K562 (cell line): Measurements from ENCODE around the gene MRPL38. TPM values are rescaled to one million over a fixed set of nuclear protein-coding genes. Genes with fewer than 3 reads are reported as not detected.

ENCODE experiments used
- ATAC-seq: fragments of 200-7000 bp; cut with Tn5 transposase; 3 replicates; pipeline ENCODE4 v1.9.1; 2020; ENCODE audit warnings: moderate library complexity
- BruUV-seq: library from RNA; stranded (reverse); fragments of 400-500 nt; replicated peaks from 2 replicates; lab custom pipeline; 2021; lab: Mats Ljungman, UMichigan
- CTCF ChIA-PET: fragments of 300-600 bp; formaldehyde crosslinking; extraction: SDS; loops from one replicate; lab custom pipeline; 2021; ENCODE audit warnings: low intra/inter-chr PET ratio; lab: Yijun Ruan, JAX
- POLR2A ChIA-PET: fragments of 300-600, 350-650 bp; sonication (Branson Sonifier 250); formaldehyde crosslinking; extraction: SDS; loops from one replicate; lab custom pipeline; 2021; ENCODE audit warnings: antibody characterized with exemption, inconsistent platforms; lab: Yijun Ruan, JAX
- DNase-seq, 4 experiments: peaks; one replicate each; pipeline versions ENCODE4 v3.0.0 to v3.0.0-alpha.2; 2011 to 2018; ENCODE audit warnings: low spot score in 3 of 4, mixed read lengths in 3 of 4; ENCODE audit errors: extremely low read depth in 1 of 4
- FAIRE-seq: peaks from 2 replicates; lab custom pipeline; 2011; peaks lifted over from hg19 to GRCh38; lab: Jason Lieb, UNC
- H2AFZ ChIP-seq: 2 replicates; pipeline ENCODE4 v1.6.0; 2011; ENCODE audit warnings: low read depth, low read length, control low read depth, inconsistent platforms
- H3K27ac ChIP-seq: fragments of 200-600 bp; 3 replicates; pipeline ENCODE4 v1.8.0; 2011; ENCODE audit warnings: low read depth, mild to moderate bottlenecking, control low read depth, inconsistent platforms, low read length, moderate library complexity, mixed read lengths; ENCODE audit errors: extremely low read depth
- H3K27me3 ChIP-seq, 2 experiments: fragments of 300-600 bp in 1 of 2; 2 replicates in 1 of 2; 3 replicates in 1 of 2; pipeline versions ENCODE4 v1.6.0 to v1.8.0; 2011; ENCODE audit warnings: inconsistent platforms in 2 of 2, low read length in 2 of 2, mild to moderate bottlenecking in 1 of 2, mixed read lengths in 1 of 2, moderate library complexity in 1 of 2; ENCODE audit not compliant: control insufficient read depth in 2 of 2, insufficient read depth in 2 of 2
- H3K36me3 ChIP-seq: fragments of 300-600 bp; 3 replicates; pipeline ENCODE4 v1.8.0; 2011; ENCODE audit warnings: mild to moderate bottlenecking, low read length, inconsistent platforms; ENCODE audit not compliant: control insufficient read depth, insufficient read depth
- H3K4me1 ChIP-seq, 2 experiments: fragments of 200-600 bp in 1 of 2; replicated peaks in 1 of 2; 2 replicates in 1 of 2; 3 replicates in 1 of 2; pipeline versions ENCODE4 v1.5.1 to v1.8.0; 2011; ENCODE audit warnings: inconsistent platforms in 2 of 2, low read length in 2 of 2, mild to moderate bottlenecking in 1 of 2, mixed read lengths in 1 of 2, moderate library complexity in 1 of 2; ENCODE audit not compliant: control insufficient read depth in 2 of 2, insufficient read depth in 2 of 2
- H3K4me2 ChIP-seq: 2 replicates; pipeline ENCODE4 v1.6.1; 2011; ENCODE audit warnings: low read length, control low read depth, inconsistent platforms, mixed read lengths; ENCODE audit not compliant: insufficient read depth
- H3K4me3 ChIP-seq: fragments of 200-600 bp; sonication (generic), shearing (Covaris generic); 2 replicates; pipeline ENCODE4 v1.5.1; 2016; ENCODE audit warnings: control low read depth, inconsistent platforms
- H3K79me2 ChIP-seq: fragments of 200-600 bp; 3 replicates; pipeline ENCODE4 v1.8.0; 2011; ENCODE audit warnings: low read length, inconsistent platforms; ENCODE audit not compliant: control insufficient read depth, insufficient read depth
- H3K9ac ChIP-seq, 2 experiments: 2 replicates each; pipeline versions ENCODE4 v1.6.0 to v1.6.1; 2011; ENCODE audit warnings: low read depth in 2 of 2, low read length in 2 of 2, control low read depth in 1 of 2, inconsistent platforms in 1 of 2, mild to moderate bottlenecking in 1 of 2, mixed read lengths in 1 of 2; ENCODE audit not compliant: insufficient read depth in 1 of 2
- H3K9me1 ChIP-seq: one replicate; pipeline ENCODE4 v1.6.0; 2011; ENCODE audit warnings: inconsistent platforms, mild to moderate bottlenecking, low read length, moderate library complexity; ENCODE audit not compliant: control insufficient read depth, insufficient read depth
- H3K9me3 ChIP-seq: replicated peaks from 2 replicates; pipeline ENCODE4 v1.5.1; 2011; ENCODE audit warnings: low read depth, low read length, inconsistent platforms; ENCODE audit not compliant: control insufficient read depth, insufficient read depth
- H4K20me1 ChIP-seq: replicated peaks from 2 replicates; pipeline ENCODE4 v1.6.1; 2011; ENCODE audit warnings: low read length, inconsistent platforms, mixed read lengths; ENCODE audit not compliant: control insufficient read depth, insufficient read depth
- BHLHE40 ChIP-seq: IDR thresholded peaks from 2 replicates; pipeline ENCODE4 v1.6.1; 2011; ENCODE audit warnings: low read length, improper control_type of control experiment
- BRCA1 ChIP-seq, 2 experiments: fragments of 450-650 bp in 1 of 2; sonication (generic) in 1 of 2; formaldehyde crosslinking in 1 of 2; IDR thresholded peaks; 2 replicates each; pipeline versions ENCODE4 v1.5.0 to v1.6.1; 2017 to 2020; ENCODE audit warnings: mild to moderate bottlenecking in 1 of 2, missing genetic modification reagents in 1 of 2
- CBX8 ChIP-seq: fragments of 200-600 bp; sonication (generic); IDR thresholded peaks from 2 replicates; pipeline ENCODE4 v1.6.1; 2012; ENCODE audit warnings: borderline replicate concordance, mixed run types, low read depth, mild to moderate bottlenecking, moderate library complexity, mixed read lengths, low read length, control low read depth, inconsistent platforms; ENCODE audit not compliant: poor library complexity, severe bottlenecking; ENCODE audit errors: extremely low read depth
- EP300 ChIP-seq: IDR thresholded peaks from 2 replicates; pipeline ENCODE4 v1.6.1; 2012; ENCODE audit warnings: low read length, improper control_type of control experiment
- NFIC ChIP-seq: fragments of 450-650 bp; IDR thresholded peaks from 2 replicates; pipeline ENCODE4 v1.6.1; 2017; ENCODE audit warnings: mild to moderate bottlenecking, inconsistent platforms
- NFRKB ChIP-seq: fragments of 450-650 bp; IDR thresholded peaks from 2 replicates; pipeline ENCODE4 v1.6.1; 2016; ENCODE audit warnings: low read depth
- TGIF2 ChIP-seq: sonication (generic); formaldehyde crosslinking; IDR thresholded peaks from 2 replicates; pipeline ENCODE4 v1.8.1; 2022; ENCODE audit warnings: mild to moderate bottlenecking, missing genetic modification reagents, moderate library complexity
- TRIM28 ChIP-seq: fragments of 450-650 bp; IDR thresholded peaks from 2 replicates; pipeline ENCODE4 v1.6.1; 2017
- XRCC5 ChIP-seq: fragments of 200-400 bp; formaldehyde crosslinking; IDR thresholded peaks from 2 replicates; pipeline ENCODE4 v1.6.1; 2017; ENCODE audit warnings: low read depth, mild to moderate bottlenecking, low read length
- ZNF12 ChIP-seq: sonication (generic); formaldehyde crosslinking; IDR thresholded peaks from 2 replicates; pipeline ENCODE4 v1.4.0; 2020; ENCODE audit warnings: mild to moderate bottlenecking, missing genetic modification reagents
- ZNF644 ChIP-seq: fragments of 200-800 bp; sonication (Bioruptor generic); IDR thresholded peaks from 2 replicates; pipeline ENCODE4 v1.6.1; 2016; ENCODE audit warnings: low read depth, missing genetic modification characterization, missing compliant biosample characterization
- WGBS: fragments of 100-300 bp; shearing (Covaris generic); methylation state at CpG from one replicate; pipeline ENCODE4 v1.1.6; 2016; ENCODE audit warnings: low coverage, mixed read lengths; ENCODE audit not compliant: insufficient coverage; ENCODE audit errors: missing lambda C conversion rate; 5-methylcytosine and 5-hydroxymethylcytosine counted together
- in situ Hi-C: fragments of 300-500 bp; cut with MboI; formaldehyde crosslinking; loops from 4 replicates; pipeline ENCODE4 v1.15.0; 2018; ENCODE audit warnings: inconsistent platforms, mixed read lengths
- intact Hi-C: fragments of 100-400 bp; cut with micrococcal nuclease; formaldehyde crosslinking; loops from 2 replicates; pipeline ENCODE4 v1.14.2; 2022
- polyA plus RNA-seq, 8 experiments: library from polyadenylated mRNA; depleted of rRNA in 4 of 8; stranded (reverse) in 5 of 8; unstranded in 3 of 8; fragments of >200 nt; fragmentation: Nextera tagmentation in 2 of 8; fragmentation: Illumina TruSeq in 1 of 8; extraction: Ambion mirVana in 2 of 8; extraction: Trizol in 1 of 8; gene quantifications; 2 replicates each; pipeline versions ENCODE4 v1.2.1 to v1.2.3, GENCODE V29; 2011 to 2014; ENCODE audit warnings: inconsistent platforms in 1 of 8, missing spikeins in 1 of 8
- total RNA-seq, 7 experiments: library from RNA; depleted of rRNA in 6 of 7; stranded (reverse); fragments of >200 nt in 6 of 7; fragmentation: Illumina TruSeq in 2 of 7; extraction: Trizol in 2 of 7; gene quantifications; 2 replicates each; pipeline versions ENCODE4 v1.2.1 to v1.2.3, GENCODE V29; 2011 to 2021; ENCODE audit warnings: low replicate concordance in 1 of 7
- TF ChIP-seq, protein P1 (sequence below): sonication (generic); formaldehyde crosslinking; IDR thresholded peaks from 2 replicates; pipeline ENCODE4 v1.8.0; 2022; ENCODE audit warnings: missing genetic modification reagents, mild to moderate bottlenecking, borderline replicate concordance

Gene MRPL38
- total and polyA plus RNA-seq, 9 of the 15 experiments (the other 6 are each of a cell fraction or from before 2014, with no cell fraction given) = 4.5 to 154 (median 48.5) TPM

DNA sequence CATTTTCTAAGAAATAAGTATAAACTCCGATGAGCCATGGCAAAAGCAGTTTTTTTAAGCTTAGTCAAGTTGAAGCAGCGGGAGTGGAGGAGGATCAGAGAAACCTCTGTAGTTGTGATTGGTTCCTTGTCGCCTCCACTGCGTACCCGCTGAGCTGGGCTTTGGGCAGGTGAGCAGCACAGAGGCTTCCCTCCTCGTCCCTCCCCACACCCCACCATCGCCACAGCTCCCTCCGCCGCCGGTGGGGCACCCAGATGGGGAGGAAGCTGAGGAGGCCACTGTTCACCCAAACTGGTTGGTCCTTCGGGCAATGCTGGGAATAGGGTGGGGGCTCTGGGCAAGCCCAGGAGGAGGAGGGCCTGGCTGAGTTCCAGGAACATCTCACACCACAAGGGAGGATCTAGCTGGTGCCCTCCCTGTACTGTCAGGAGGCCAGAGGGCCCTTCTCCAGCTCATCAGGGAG, 5.2 kb upstream of the MRPL38 start:
- H3K36me3 ChIP-seq = peaks cover 3% of the 10 kb centered on the region; the same call in 1 of the 3 replicates
- no TSS peak for BruUV-seq
- H4K20me1 ChIP-seq = no peaks in the 10 kb centered on the region
- CTCF ChIA-PET = no interaction called here
- POLR2A ChIA-PET = interaction anchor here (0.6 to 1.7 kb wide), 8 partner anchors 9 to 329 kb away, joined by 3 to 8 read pairs (median 4); partner anchors contain the start of gene TRIM65
- H3K4me2 ChIP-seq = no peak overlapping the region
- no peak overlapping the region for H3K4me3 ChIP-seq
- no peak overlapping the region for H3K27ac ChIP-seq
- no peak overlapping the region for H2AFZ ChIP-seq
- FAIRE-seq (no peak), DNase-seq (no peak), ATAC-seq (no peak)
- H3K9me1 ChIP-seq = no peaks in the 10 kb centered on the region
- in situ Hi-C loops (loop anchor here (5.0 kb wide), 2 partner anchors 97 to 382 kb away; no protein-coding TSS in a partner anchor), intact Hi-C loops (loop anchor here (5.0 kb wide), 1 partner anchor 77 kb away; no protein-coding TSS in a partner anchor)
- H3K9ac ChIP-seq = no peak overlapping the region
- H3K27me3 ChIP-seq = no peaks in the 10 kb centered on the region
- no peaks in the 10 kb centered on the region for H3K9me3 ChIP-seq
- H3K4me1 ChIP-seq = peaks cover 6 to 42% of the 10 kb centered on the region in 2 experiments; a peak in 3 of 5 replicates
- no peaks in the 10 kb centered on the region for H3K79me2 ChIP-seq
- WGBS = 57% methylated on average over 10 of the region's 11 CpGs
- TF ChIP-seq NFIC (peak; percentile 27; the same call in 1 of the 2 replicates), BHLHE40 (no peak)

DNA sequence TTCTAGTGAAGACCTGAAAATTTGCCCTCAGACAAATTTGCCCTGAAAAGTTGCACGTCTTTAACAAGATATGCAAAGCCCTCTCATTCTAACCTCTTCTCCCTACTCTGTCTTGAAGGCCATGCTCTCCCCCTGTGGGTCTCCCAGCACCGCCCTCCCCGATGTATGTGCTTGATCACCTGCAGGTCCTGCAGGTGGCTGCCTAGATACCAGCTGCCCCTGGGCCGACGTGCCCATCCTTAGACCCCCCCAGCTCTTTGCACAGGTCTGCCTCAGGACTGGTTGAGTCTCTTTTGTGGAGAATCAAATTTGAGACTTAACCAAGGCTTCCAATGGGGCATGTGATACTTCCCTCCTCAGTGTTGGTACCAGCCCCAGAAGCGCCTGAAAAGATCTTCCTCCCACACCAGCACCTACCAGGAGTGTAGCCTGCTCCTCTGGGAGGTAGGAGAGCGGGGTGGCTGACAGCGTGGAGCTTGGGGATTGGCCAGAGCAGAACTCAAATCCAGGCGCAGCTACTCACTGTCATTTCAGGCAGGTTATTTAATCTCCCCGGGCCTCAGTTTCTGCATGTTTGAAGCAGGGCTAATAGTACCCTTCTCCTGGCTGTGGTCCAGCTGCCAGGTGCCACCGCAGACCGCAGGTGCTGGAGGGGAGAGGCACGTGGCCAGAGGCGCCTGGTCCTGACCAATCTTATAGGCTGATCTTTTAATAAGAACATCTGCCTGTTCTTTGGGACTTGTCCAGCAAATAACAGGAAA, 4.5 kb upstream of the MRPL38 start:
- H3K27ac ChIP-seq = no peak overlapping the region
- in situ Hi-C loops (loop anchor here (5.0 kb wide), 1 partner anchor 98 kb away; no protein-coding TSS in a partner anchor), intact Hi-C loops (loop anchor here (5.0 kb wide), 1 partner anchor 78 kb away; no protein-coding TSS in a partner anchor)
- BruUV-seq = no TSS peak
- no peaks in the 10 kb centered on the region for H3K9me3 ChIP-seq
- no peak overlapping the region for H3K4me2 ChIP-seq
- H4K20me1 ChIP-seq = no peaks in the 10 kb centered on the region
- no peak overlapping the region for H2AFZ ChIP-seq
- peaks cover 3% of the 10 kb centered on the region; the same call in 1 of the 3 replicates for H3K36me3 ChIP-seq
- H3K27me3 ChIP-seq = no peaks in the 10 kb centered on the region
- ChIA-PET POLR2A (interaction anchor here (0.5 to 1.6 kb wide), 7 partner anchors 12 to 330 kb away, joined by 3 to 8 read pairs (median 3); partner anchors contain the start of gene TRIM65), CTCF (no interaction called here)
- 66% methylated on average over 14 of the region's 14 CpGs for WGBS
- H3K4me3 ChIP-seq = no peak overlapping the region
- H3K4me1 ChIP-seq = peaks cover 6 to 39% of the 10 kb centered on the region in 2 experiments; a peak in 3 of 5 replicates
- H3K79me2 ChIP-seq = peaks cover 3% of the 10 kb centered on the region
- ATAC-seq = no peak
- H3K9me1 ChIP-seq = no peaks in the 10 kb centered on the region
- H3K9ac ChIP-seq = no peak overlapping the region
- no peak for FAIRE-seq
- no peak for DNase-seq
- TF ChIP-seq ZNF12 (no peak), ZNF644 (tag) (no peak), TGIF2 (no peak), TRIM28 (no peak), CBX8 (no peak), EP300 (no peak), BRCA1 (IDR thresholded peaks at IDR 0.05) (no peak), BRCA1 (CRISPR knock-in tag; IDR thresholded peaks at IDR 0.05) (no peak), NFRKB (no peak), XRCC5 (no peak)
- TF ChIP-seq, protein P1, sequence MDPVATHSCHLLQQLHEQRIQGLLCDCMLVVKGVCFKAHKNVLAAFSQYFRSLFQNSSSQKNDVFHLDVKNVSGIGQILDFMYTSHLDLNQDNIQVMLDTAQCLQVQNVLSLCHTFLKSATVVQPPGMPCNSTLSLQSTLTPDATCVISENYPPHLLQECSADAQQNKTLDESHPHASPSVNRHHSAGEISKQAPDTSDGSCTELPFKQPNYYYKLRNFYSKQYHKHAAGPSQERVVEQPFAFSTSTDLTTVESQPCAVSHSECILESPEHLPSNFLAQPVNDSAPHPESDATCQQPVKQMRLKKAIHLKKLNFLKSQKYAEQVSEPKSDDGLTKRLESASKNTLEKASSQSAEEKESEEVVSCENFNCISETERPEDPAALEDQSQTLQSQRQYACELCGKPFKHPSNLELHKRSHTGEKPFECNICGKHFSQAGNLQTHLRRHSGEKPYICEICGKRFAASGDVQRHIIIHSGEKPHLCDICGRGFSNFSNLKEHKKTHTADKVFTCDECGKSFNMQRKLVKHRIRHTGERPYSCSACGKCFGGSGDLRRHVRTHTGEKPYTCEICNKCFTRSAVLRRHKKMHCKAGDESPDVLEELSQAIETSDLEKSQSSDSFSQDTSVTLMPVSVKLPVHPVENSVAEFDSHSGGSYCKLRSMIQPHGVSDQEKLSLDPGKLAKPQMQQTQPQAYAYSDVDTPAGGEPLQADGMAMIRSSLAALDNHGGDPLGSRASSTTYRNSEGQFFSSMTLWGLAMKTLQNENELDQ = no peak
